CD4-positive, alpha-beta T cell treated with Interleukin-2 at 100 ng/mL for 4 hours (primary cell): Measurements from ENCODE around the gene SPOP.

Experiments used
- DNase-seq: peaks from one replicate; pipeline ENCODE4 v3.0.0-alpha.2; 2020; ENCODE audit warnings: low spot score

SPOP gene

GRCh38 chr17:49549691-49550678 is 127.9 kb downstream of the SPOP start:
- no peak for DNase-seq

- no peak for DNase-seq
These were observed 128.6 kb downstream of the SPOP start for GRCh38 chr17:49549311-49549605.
